ENCODE results near the gene SLC44A1. TPM values are rescaled to one million over a fixed set of nuclear protein-coding genes. Genes with fewer than 3 reads are reported as not detected.
A peak's percentile ranks its signal among the peaks of the same experiment; 100 is the strongest.
"Not testable (repeated sequence)": the region's sequence is repeated elsewhere in the genome, so short reads cannot be mapped to it uniquely, and the experiment has no call there.

Gene SLC44A1
- total RNA-seq, 2 donors from 2014 or later = 6.5 to 8.4 TPM

- no peaks in the 10 kb centered on the region for H3K36me3 Mint-ChIP-seq
- ATAC-seq (no peak), DNase-seq (ENCODE audit: low spot score) (no peak)
- H3K9me3 Mint-ChIP-seq = no peaks in the 10 kb centered on the region
- H3K4me1 Mint-ChIP-seq (ENCODE audit: low read depth in 2 of 2) = peaks cover 11 to 12% of the 10 kb centered on the region in 2 donors
- no peak overlapping the region for H3K4me3 Mint-ChIP-seq
- H3K27me3 Mint-ChIP-seq = no peaks in the 10 kb centered on the region
- no peak overlapping the region for H3K27ac Mint-ChIP-seq
Observed at GRCh38 chr9:105248691-105249090, 4.2 kb downstream of the SLC44A1 start.

- no peaks in the 10 kb centered on the region for H3K36me3 Mint-ChIP-seq
- H3K4me1 Mint-ChIP-seq (ENCODE audit: low read depth in 2 of 2) = peaks cover 0 to 1% of the 10 kb centered on the region in 2 donors
- H3K27me3 Mint-ChIP-seq = no peaks in the 10 kb centered on the region
- no peak for DNase-seq (ENCODE audit: low spot score)
- no peaks in the 10 kb centered on the region for H3K9me3 Mint-ChIP-seq
- no peak for ATAC-seq
- H3K27ac Mint-ChIP-seq = no peak overlapping the region
- H3K4me3 Mint-ChIP-seq = no peak overlapping the region
Observed at GRCh38 chr9:105251133-105251532, 6.7 kb downstream of the SLC44A1 start.

GRCh38 chr9:105251733-105252404 lies 7.4 kb downstream of the SLC44A1 start:
- H3K4me1 Mint-ChIP-seq (ENCODE audit: low read depth in 2 of 2) = no peaks in the 10 kb centered on the region
- no peaks in the 10 kb centered on the region for H3K27me3 Mint-ChIP-seq
- no peaks in the 10 kb centered on the region for H3K36me3 Mint-ChIP-seq
- ATAC-seq = no peak
- H3K9me3 Mint-ChIP-seq = no peaks in the 10 kb centered on the region
- no peak overlapping the region for H3K4me3 Mint-ChIP-seq
- no peak for DNase-seq (ENCODE audit: low spot score)
- no peak overlapping the region for H3K27ac Mint-ChIP-seq

GRCh38 chr9:105252405-105252756 lies 7.9 kb downstream of the SLC44A1 start:
- DNase-seq (ENCODE audit: low spot score) (no peak), ATAC-seq (no peak)
- no peaks in the 10 kb centered on the region for H3K36me3 Mint-ChIP-seq
- H3K27ac Mint-ChIP-seq = no peak overlapping the region
- H3K9me3 Mint-ChIP-seq = no peaks in the 10 kb centered on the region
- H3K4me3 Mint-ChIP-seq = no peak overlapping the region
- H3K4me1 Mint-ChIP-seq (ENCODE audit: low read depth in 2 of 2) = peaks cover 0 to 2% of the 10 kb centered on the region in 2 donors
- H3K27me3 Mint-ChIP-seq = no peaks in the 10 kb centered on the region

- Mint-ChIP-seq H3K27me3 (no peaks in the 10 kb centered on the region), H3K4me1 (ENCODE audit: low read depth in 2 of 2) (peaks cover 2 to 11% of the 10 kb centered on the region in 2 donors), H3K27ac (no peak overlapping the region), H3K4me3 (no peak overlapping the region), H3K36me3 (no peaks in the 10 kb centered on the region), H3K9me3 (no peaks in the 10 kb centered on the region)
- no peak for ATAC-seq
- no peak for DNase-seq (ENCODE audit: low spot score)
Observed at GRCh38 chr9:105254226-105254625, 9.8 kb downstream of the SLC44A1 start.

GRCh38 chr9:105255421-105255820 lies 11.0 kb downstream of the SLC44A1 start:
- no peak overlapping the region for H3K4me3 Mint-ChIP-seq
- H3K27ac Mint-ChIP-seq = no peak overlapping the region
- no peak for ATAC-seq
- no peaks in the 10 kb centered on the region for H3K27me3 Mint-ChIP-seq
- no peak for DNase-seq (ENCODE audit: low spot score)
- no peaks in the 10 kb centered on the region for H3K36me3 Mint-ChIP-seq
- peaks cover 8 to 19% of the 10 kb centered on the region in 2 donors for H3K4me1 Mint-ChIP-seq (ENCODE audit: low read depth in 2 of 2)
- no peaks in the 10 kb centered on the region for H3K9me3 Mint-ChIP-seq

GRCh38 chr9:105256569-105256968 lies 12.1 kb downstream of the SLC44A1 start:
- ATAC-seq; H3K9me3 Mint-ChIP-seq; H3K36me3 Mint-ChIP-seq; DNase-seq (ENCODE audit: low spot score); H3K27ac Mint-ChIP-seq; H3K27me3 Mint-ChIP-seq; H3K4me3 Mint-ChIP-seq: not testable (repeated sequence)
- H3K4me1 Mint-ChIP-seq (ENCODE audit: low read depth in 2 of 2) = peaks cover 8 to 19% of the 10 kb centered on the region in 2 donors

GRCh38 chr9:105257809-105258208 lies 13.4 kb downstream of the SLC44A1 start:
- no peaks in the 10 kb centered on the region for H3K9me3 Mint-ChIP-seq
- H3K36me3 Mint-ChIP-seq = no peaks in the 10 kb centered on the region
- H3K27ac Mint-ChIP-seq = no peak overlapping the region
- DNase-seq (ENCODE audit: low spot score) (no peak), ATAC-seq (no peak)
- peaks cover 8 to 19% of the 10 kb centered on the region in 2 donors for H3K4me1 Mint-ChIP-seq (ENCODE audit: low read depth in 2 of 2)
- H3K27me3 Mint-ChIP-seq = no peaks in the 10 kb centered on the region
- H3K4me3 Mint-ChIP-seq = no peak overlapping the region

- Mint-ChIP-seq H3K4me3 (no peak overlapping the region), H3K4me1 (ENCODE audit: low read depth in 2 of 2) (peaks cover 8 to 19% of the 10 kb centered on the region in 2 donors), H3K9me3 (no peaks in the 10 kb centered on the region), H3K36me3 (no peaks in the 10 kb centered on the region), H3K27ac (no peak overlapping the region), H3K27me3 (no peaks in the 10 kb centered on the region)
- no peak for ATAC-seq
- no peak for DNase-seq (ENCODE audit: low spot score)
Observed at GRCh38 chr9:105258225-105258737, 13.8 kb downstream of the SLC44A1 start.

GRCh38 chr9:105259274-105259673 lies 14.8 kb downstream of the SLC44A1 start:
- DNase-seq (ENCODE audit: low spot score) (no peak), ATAC-seq (no peak)
- Mint-ChIP-seq H3K9me3 (no peaks in the 10 kb centered on the region), H3K27me3 (no peaks in the 10 kb centered on the region), H3K4me1 (ENCODE audit: low read depth in 2 of 2) (peaks cover 11 to 19% of the 10 kb centered on the region in 2 donors), H3K36me3 (no peaks in the 10 kb centered on the region), H3K4me3 (no peak overlapping the region), H3K27ac (no peak overlapping the region)

GRCh38 chr9:105259731-105260612 lies 15.5 kb downstream of the SLC44A1 start:
- Mint-ChIP-seq H3K4me1 (ENCODE audit: low read depth in 2 of 2) (peaks cover 15 to 19% of the 10 kb centered on the region in 2 donors), H3K4me3 (no peak overlapping the region), H3K9me3 (no peaks in the 10 kb centered on the region), H3K27ac (no peak overlapping the region), H3K36me3 (no peaks in the 10 kb centered on the region), H3K27me3 (no peaks in the 10 kb centered on the region)
- ATAC-seq = no peak
- DNase-seq (ENCODE audit: low spot score) = no peak

- peaks cover 15 to 16% of the 10 kb centered on the region in 2 donors for H3K4me1 Mint-ChIP-seq (ENCODE audit: low read depth in 2 of 2)
- ATAC-seq (no peak), DNase-seq (ENCODE audit: low spot score) (no peak)
- no peaks in the 10 kb centered on the region for H3K36me3 Mint-ChIP-seq
- no peaks in the 10 kb centered on the region for H3K9me3 Mint-ChIP-seq
- no peak overlapping the region for H3K4me3 Mint-ChIP-seq
- no peak overlapping the region for H3K27ac Mint-ChIP-seq
- no peaks in the 10 kb centered on the region for H3K27me3 Mint-ChIP-seq
Observed at GRCh38 chr9:105262497-105262896, 18.0 kb downstream of the SLC44A1 start.

- peaks cover 6 to 12% of the 10 kb centered on the region in 2 donors for H3K4me1 Mint-ChIP-seq (ENCODE audit: low read depth in 2 of 2)
- DNase-seq (ENCODE audit: low spot score) = no peak
- no peaks in the 10 kb centered on the region for H3K36me3 Mint-ChIP-seq
- no peak overlapping the region for H3K4me3 Mint-ChIP-seq
- peak; percentile 68 to 70 for ATAC-seq
- no peaks in the 10 kb centered on the region for H3K27me3 Mint-ChIP-seq
- H3K27ac Mint-ChIP-seq = peak overlapping the region in 1 of 2 donors; percentile 23
- no peaks in the 10 kb centered on the region for H3K9me3 Mint-ChIP-seq
Observed at GRCh38 chr9:105264380-105264779, 19.9 kb downstream of the SLC44A1 start.

GRCh38 chr9:105268254-105268653 lies 23.8 kb downstream of the SLC44A1 start:
- not testable (repeated sequence) for DNase-seq (ENCODE audit: low spot score); H3K9me3 Mint-ChIP-seq; H3K27me3 Mint-ChIP-seq; H3K4me3 Mint-ChIP-seq; H3K27ac Mint-ChIP-seq; H3K36me3 Mint-ChIP-seq; ATAC-seq
- H3K4me1 Mint-ChIP-seq (ENCODE audit: low read depth in 2 of 2) = peaks cover 4 to 11% of the 10 kb centered on the region in 2 donors

Measured in natural killer cell treated with Interleukin-12 subunit alpha and Interleukin-12 subunit beta and Interleukin-15 and Interleukin-18, amount 100 ng/mL, for 72 hours (primary cell).